H1 (cell line): ENCODE results near the gene SLC25A3. TPM values are rescaled to one million over a fixed set of nuclear protein-coding genes. Genes with fewer than 3 reads are reported as not detected.

Source experiments
- CBX8 ChIP-seq: fragments of 300-800, 300-1000 bp; sonication (generic); IDR thresholded peaks from 2 replicates; pipeline ENCODE4 v1.7.1; 2016; ENCODE audit warnings: low read depth, low read length, borderline replicate concordance
- CHD7 ChIP-seq: fragments of 300-600 bp; sonication (generic); IDR thresholded peaks from 2 replicates; pipeline ENCODE4 v1.7.1; 2012; ENCODE audit warnings: low read length, moderate library complexity, mild to moderate bottlenecking, inconsistent platforms; ENCODE audit not compliant: insufficient replicate concordance
- E2F6 ChIP-seq: IDR thresholded peaks from 2 replicates; pipeline ENCODE4 v1.6.1; 2012; ENCODE audit warnings: inconsistent platforms
- HDAC6 ChIP-seq: IDR thresholded peaks from one replicate; pipeline ENCODE4 v1.7.1; 2012; ENCODE audit warnings: low read depth, mild to moderate bottlenecking, inconsistent platforms, low read length, moderate library complexity
- KDM5A ChIP-seq: fragments of 200-600 bp; IDR thresholded peaks from 2 replicates; pipeline ENCODE4 v1.7.1; 2012; ENCODE audit warnings: mild to moderate bottlenecking, low read length, inconsistent platforms, mixed read lengths
- NRF1 ChIP-seq: IDR thresholded peaks from 2 replicates; pipeline ENCODE4 v1.6.1; 2011; ENCODE audit warnings: mild to moderate bottlenecking, low read depth, low read length, improper control_type of control experiment
- POLR2A ChIP-seq, 2 experiments: IDR thresholded peaks; 1 replicate in 1 of 2; 2 replicates in 1 of 2; pipeline ENCODE4 v1.6.1; 2011; ENCODE audit warnings: low read depth in 2 of 2, low read length in 2 of 2, mild to moderate bottlenecking in 2 of 2; ENCODE audit errors: control extremely low read depth in 1 of 2
- SUZ12 ChIP-seq: fragments of 200-600 bp; sonication (generic); IDR thresholded peaks from 2 replicates; pipeline ENCODE4 v1.6.1; 2012; ENCODE audit warnings: mild to moderate bottlenecking, inconsistent platforms, low read length, moderate library complexity, mixed read lengths
- TAF1 ChIP-seq: IDR thresholded peaks from 2 replicates; pipeline ENCODE4 v1.6.1; 2011; ENCODE audit warnings: mild to moderate bottlenecking, low read depth, low read length
- polyA plus RNA-seq, 7 experiments: library from polyadenylated mRNA; depleted of rRNA in 3 of 7; stranded (reverse) in 5 of 7; unstranded in 2 of 7; fragments of >200 nt in 5 of 7; fragments of 200-250 nt in 2 of 7; gene quantifications; 1 replicate in 5 of 7; 2 replicates in 1 of 7; 4 replicates in 1 of 7; pipeline versions ENCODE4 v1.2.1 to v1.2.3, GENCODE V29; 2011 to 2013; ENCODE audit warnings: missing spikeins in 2 of 7, mixed read lengths in 2 of 7
- total RNA-seq: library from RNA; stranded (reverse); fragmentation: NEBNext Ultra II Directional; extraction: Animal tissue kit (Norgen Biotek cat#: 25700); gene quantifications from 2 replicates; pipeline ENCODE4 v1.2.1, GENCODE V29; 2021

SLC25A3 gene
- total and polyA plus RNA-seq, 2 of the 8 experiments (the other 6 are each of a cell fraction or from before 2014, with no cell fraction given), result 702 to 709 TPM

GRCh38 chr12:98580695-98581094, 12.8 kb upstream of the SLC25A3 start (continued):
- TF ChIP-seq CHD7 (no peak), HDAC6 (no peak), POLR2A (IDR thresholded peaks at IDR 0.05; ENCODE audit: control extremely low read depth in 1 of 2, low read depth in 2 of 2, low read length in 2 of 2) (no peak), CBX8 (no peak), TAF1 (no peak), KDM5A (no peak), E2F6 (no peak), NRF1 (no peak), SUZ12 (no peak)
